ENCODE data around the gene RLBP1. TPM values are rescaled to one million over a fixed set of nuclear protein-coding genes. Genes with fewer than 3 reads are reported as not detected.

Gene RLBP1
- total and polyA plus RNA-seq, 2 donors (not counting 3 experiments of a cell fraction or from before 2014, with no cell fraction given) = not detected

- intact Hi-C loops (cut with micrococcal nuclease) (no loop called here), dilution Hi-C loops (cut with MboI; ENCODE audit: extremely low pct_ligation_motif_present, low sequenced_read_pairs) (no loop called here)
- no peak overlapping the region for H3K4me2 ChIP-seq (ENCODE audit: insufficient read depth, low read length)
- H3K9me1 ChIP-seq (replicated peaks; ENCODE audit: control insufficient read depth, extremely low read depth, insufficient read depth, low read length) = no peaks in the 10 kb centered on the region
- H3K36me3 ChIP-seq (ENCODE audit: control insufficient read depth in 2 of 2, extremely low read depth in 1 of 2, insufficient read depth in 2 of 2, low read length in 2 of 2) = peaks cover 0 to 8% of the 10 kb centered on the region in 2 experiments
- H3K9ac ChIP-seq (replicated peaks; ENCODE audit: extremely low read depth, insufficient read depth, low read length) = no peak overlapping the region
- CTCF ChIA-PET = interaction anchor here (1.7 to 4.8 kb wide), 2 partner anchors 9 to 16 kb away, joined by 5 to 26 read pairs; no protein-coding TSS in a partner anchor
- no TSS peak for BruUV-seq (replicated peaks)
- H3K4me1 ChIP-seq (ENCODE audit: control insufficient read depth, extremely low read depth, insufficient read depth, low read length) = peaks cover under 1% of the 10 kb centered on the region
- no peak overlapping the region for H2AFZ ChIP-seq (ENCODE audit: low read depth, low read length)
- H3K27me3 ChIP-seq (ENCODE audit: control insufficient read depth in 2 of 2, insufficient read depth in 2 of 2, low read length in 2 of 2) = no peaks in the 10 kb centered on the region
- no peaks in the 10 kb centered on the region for H3K79me2 ChIP-seq (ENCODE audit: control insufficient read depth, insufficient read depth, low read length)
- no peaks in the 10 kb centered on the region for H4K20me1 ChIP-seq (replicated peaks; ENCODE audit: control insufficient read depth, extremely low read depth, insufficient read depth, low read length)
- H3K9me3 ChIP-seq (replicated peaks; ENCODE audit: control insufficient read depth, insufficient read depth, low read length) = no peaks in the 10 kb centered on the region
- POLR2A ChIA-PET = no interaction called here
- FAIRE-seq (no peak), DNase-seq (ENCODE audit: low read depth, low spot score) (no peak)
- no peak overlapping the region for H3K27ac ChIP-seq (ENCODE audit: insufficient read depth, low read depth, low read length)
- no peak overlapping the region for H3K4me3 ChIP-seq (replicated peaks in 1 of 3; ENCODE audit: insufficient read depth in 1 of 3, low read depth in 1 of 3, low read length in 3 of 3)
- TF ChIP-seq POLR2AphosphoS5 (IDR thresholded peaks at IDR 0.05; ENCODE audit: insufficient read depth, low read depth, low read length) (no peak), POLR2A (IDR thresholded peaks at IDR 0.05; ENCODE audit: low read depth, low read length) (no peak), JUN (IDR thresholded peaks at IDR 0.05; ENCODE audit: borderline replicate concordance, insufficient read depth, insufficient read length, low read depth) (no peak), EZH2 (IDR thresholded peaks at IDR 0.05; ENCODE audit: borderline replicate concordance, low read depth, low read length, severe bottlenecking) (no peak), FOS (IDR thresholded peaks at IDR 0.05; ENCODE audit: borderline replicate concordance, insufficient read depth, low read length) (no peak), CTCF (IDR thresholded peaks at IDR 0.05; ENCODE audit: extremely low read depth in 1 of 2, insufficient read depth in 1 of 2, low read depth in 1 of 2, low read length in 2 of 2) (no peak), MAX (IDR thresholded peaks at IDR 0.05; ENCODE audit: insufficient read depth, insufficient read length) (no peak), GATA2 (IDR thresholded peaks at IDR 0.05; ENCODE audit: insufficient read depth, insufficient read length, low read depth, low read length) (no peak), MYC (IDR thresholded peaks at IDR 0.05; ENCODE audit: low read depth, low read length) (no peak)
Observed at GRCh38 chr15:89186803-89187202, 34.6 kb downstream of the RLBP1 start.
